GM06990 (cell line): ENCODE measurements around the gene KRT9.
"Not testable (repeated sequence)": the region's sequence is repeated elsewhere in the genome, so short reads cannot be mapped to it uniquely, and the experiment has no call there.

ENCODE experiments used
- DNase-seq: peaks from one replicate; pipeline ENCODE4 v3.0.0-alpha.2; 2011; ENCODE audit not compliant: insufficient read length; ENCODE audit errors: extremely low read depth
- H3K27me3 ChIP-seq: replicated peaks from 2 replicates; pipeline ENCODE4 v1.6.0; 2011; ENCODE audit warnings: low read length; ENCODE audit not compliant: control insufficient read depth, insufficient read depth
- H3K36me3 ChIP-seq: 2 replicates; pipeline ENCODE4 v1.5.1; 2011; ENCODE audit warnings: low read length; ENCODE audit not compliant: control insufficient read depth, insufficient read depth
- H3K4me3 ChIP-seq: replicated peaks from 2 replicates; pipeline ENCODE4 v1.5.1; 2011; ENCODE audit warnings: low read depth, mild to moderate bottlenecking, control low read depth, low read length
- TF ChIP-seq, protein P1 (sequence below): IDR thresholded peaks from 2 replicates; pipeline ENCODE4 v1.5.1; 2011; ENCODE audit warnings: low read length, control low read depth, mild to moderate bottlenecking, inconsistent platforms; ENCODE audit not compliant: insufficient read depth, poor library complexity, severe bottlenecking

Gene KRT9

DNA sequence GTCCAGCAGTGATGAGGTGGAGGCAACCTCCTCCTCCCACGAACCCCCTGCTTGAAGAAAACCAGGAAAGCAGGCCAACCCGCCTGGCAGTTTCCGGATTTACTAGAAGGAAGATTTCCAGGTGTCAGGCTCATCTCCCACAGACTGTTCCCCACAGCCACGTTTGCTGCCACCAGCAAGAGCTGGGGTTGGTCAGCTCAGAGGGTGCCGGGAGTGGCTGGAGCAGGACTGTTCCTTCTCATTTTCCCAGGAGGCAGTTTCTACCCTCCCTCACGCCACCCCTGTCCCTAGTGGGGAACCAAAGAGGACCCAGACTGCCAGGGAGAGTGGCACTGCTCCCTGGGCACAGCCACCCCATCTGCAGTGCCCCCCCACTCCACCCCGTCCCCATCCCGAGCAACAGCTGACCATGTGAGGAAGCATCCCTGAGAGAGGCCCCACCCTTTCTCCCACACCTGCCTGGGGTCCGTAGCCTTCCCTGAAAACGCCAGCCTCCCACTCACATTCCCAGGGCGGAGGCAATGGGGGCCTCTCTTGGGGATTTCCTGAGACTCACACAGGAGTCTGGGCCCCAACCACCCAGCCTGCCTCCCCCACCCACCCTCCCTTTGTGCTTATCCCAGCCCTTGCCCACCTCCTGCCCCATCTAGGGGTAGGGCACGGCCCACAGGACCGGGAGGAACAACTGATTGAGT is 46.6 kb upstream of the KRT9 start:
- no peaks in the 10 kb centered on the region for H3K36me3 ChIP-seq
- no peaks in the 10 kb centered on the region; the same call in 1 of the 2 replicates for H3K27me3 ChIP-seq
- no peak overlapping the region for H3K4me3 ChIP-seq
- TF ChIP-seq, protein P1, sequence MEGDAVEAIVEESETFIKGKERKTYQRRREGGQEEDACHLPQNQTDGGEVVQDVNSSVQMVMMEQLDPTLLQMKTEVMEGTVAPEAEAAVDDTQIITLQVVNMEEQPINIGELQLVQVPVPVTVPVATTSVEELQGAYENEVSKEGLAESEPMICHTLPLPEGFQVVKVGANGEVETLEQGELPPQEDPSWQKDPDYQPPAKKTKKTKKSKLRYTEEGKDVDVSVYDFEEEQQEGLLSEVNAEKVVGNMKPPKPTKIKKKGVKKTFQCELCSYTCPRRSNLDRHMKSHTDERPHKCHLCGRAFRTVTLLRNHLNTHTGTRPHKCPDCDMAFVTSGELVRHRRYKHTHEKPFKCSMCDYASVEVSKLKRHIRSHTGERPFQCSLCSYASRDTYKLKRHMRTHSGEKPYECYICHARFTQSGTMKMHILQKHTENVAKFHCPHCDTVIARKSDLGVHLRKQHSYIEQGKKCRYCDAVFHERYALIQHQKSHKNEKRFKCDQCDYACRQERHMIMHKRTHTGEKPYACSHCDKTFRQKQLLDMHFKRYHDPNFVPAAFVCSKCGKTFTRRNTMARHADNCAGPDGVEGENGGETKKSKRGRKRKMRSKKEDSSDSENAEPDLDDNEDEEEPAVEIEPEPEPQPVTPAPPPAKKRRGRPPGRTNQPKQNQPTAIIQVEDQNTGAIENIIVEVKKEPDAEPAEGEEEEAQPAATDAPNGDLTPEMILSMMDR: no peak
- DNase-seq: no peak

DNA sequence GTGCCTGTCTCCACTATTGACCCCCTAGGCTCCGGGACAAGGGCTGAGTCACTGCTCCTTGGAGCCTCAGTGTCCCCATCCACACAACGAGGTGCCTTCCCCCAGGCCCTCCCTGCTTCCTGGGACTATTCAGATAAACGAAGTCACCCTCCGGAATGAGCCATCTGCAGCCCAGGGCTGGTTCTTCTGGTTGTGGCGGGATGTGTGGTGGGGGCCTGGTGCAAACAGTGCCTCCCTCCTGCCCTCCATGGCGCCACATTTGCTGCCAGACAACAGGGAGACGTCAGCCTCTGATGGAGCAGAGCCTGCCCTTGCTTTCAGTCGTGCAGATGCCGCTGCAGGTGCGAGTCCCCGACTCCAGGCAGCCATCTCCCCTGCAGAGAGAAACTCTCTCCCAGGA is 45.8 kb upstream of the KRT9 start:
- no peak for DNase-seq
- Histone ChIP-seq H3K4me3 (no peak overlapping the region), H3K27me3 (no peaks in the 10 kb centered on the region; the same call in 1 of the 2 replicates), H3K36me3 (no peaks in the 10 kb centered on the region)
- TF ChIP-seq, protein P1: no peak

DNA sequence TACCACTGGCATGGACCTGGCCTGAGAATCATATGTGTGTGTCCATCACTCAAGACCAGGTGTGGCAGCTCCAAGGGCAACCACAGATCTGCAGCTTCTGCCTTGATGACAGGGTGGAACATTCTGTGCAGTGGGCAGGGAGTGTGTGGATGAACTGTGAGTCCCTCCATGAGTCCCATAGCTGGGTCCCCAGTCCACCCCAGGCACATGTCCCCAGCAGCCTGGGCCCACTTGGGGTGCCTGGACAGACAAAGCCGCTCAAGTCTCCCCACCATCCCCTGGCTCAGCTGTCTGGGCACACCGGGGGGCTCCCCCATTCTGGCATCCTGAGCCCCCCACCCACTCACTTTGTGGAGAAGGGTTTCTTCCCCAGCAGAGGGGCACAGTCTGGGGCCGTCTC is 45.3 kb upstream of the KRT9 start:
- Histone ChIP-seq H3K4me3 (no peak overlapping the region), H3K27me3 (no peaks in the 10 kb centered on the region; the same call in 1 of the 2 replicates), H3K36me3 (no peaks in the 10 kb centered on the region)
- TF ChIP-seq, protein P1: no peak
- no peak for DNase-seq

DNA sequence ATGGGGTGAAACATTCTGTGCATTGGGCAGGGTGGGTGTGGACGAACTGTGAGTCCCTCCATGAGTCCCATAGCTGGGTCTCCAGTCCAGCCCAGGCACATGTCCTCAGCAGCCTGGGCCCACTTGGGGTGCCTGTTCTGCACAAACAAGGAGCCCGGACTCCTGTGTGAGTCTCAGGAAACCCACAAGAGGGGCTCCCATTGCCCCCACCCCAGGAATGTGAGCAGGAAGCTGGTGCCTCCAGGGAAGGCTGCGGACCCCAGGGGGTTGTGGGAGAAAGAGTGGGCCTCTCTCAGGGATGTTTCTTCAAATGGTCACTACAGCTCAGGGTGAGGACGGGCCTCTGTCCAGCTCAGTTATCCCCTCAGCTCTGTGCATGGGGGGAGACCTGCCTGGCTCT is 44.6 kb upstream of the KRT9 start:
- not testable (repeated sequence) for H3K27me3 ChIP-seq, H3K4me3 ChIP-seq, H3K36me3 ChIP-seq, DNase-seq

DNA sequence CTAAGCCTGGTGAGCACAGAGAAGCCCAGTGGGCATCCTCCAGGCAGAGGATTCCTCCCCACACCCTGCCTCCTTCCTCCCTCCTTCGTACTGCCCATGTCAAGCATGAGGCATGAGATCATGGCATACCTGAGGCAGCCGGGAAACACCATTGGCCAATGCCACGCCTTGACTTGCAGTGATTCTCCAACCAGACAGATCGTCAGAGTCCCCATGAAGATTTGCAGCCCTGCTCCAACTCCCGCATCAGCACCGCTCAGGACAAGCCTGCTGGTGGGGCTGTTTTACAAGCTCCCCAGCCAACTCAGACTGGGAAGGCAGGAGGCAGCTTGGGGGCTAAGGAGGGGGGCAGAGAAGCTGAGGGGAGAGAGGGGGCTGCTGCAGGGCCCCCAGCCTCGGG is 43.6 kb upstream of the KRT9 start:
- no peak overlapping the region for H3K4me3 ChIP-seq
- DNase-seq: no peak

DNA sequence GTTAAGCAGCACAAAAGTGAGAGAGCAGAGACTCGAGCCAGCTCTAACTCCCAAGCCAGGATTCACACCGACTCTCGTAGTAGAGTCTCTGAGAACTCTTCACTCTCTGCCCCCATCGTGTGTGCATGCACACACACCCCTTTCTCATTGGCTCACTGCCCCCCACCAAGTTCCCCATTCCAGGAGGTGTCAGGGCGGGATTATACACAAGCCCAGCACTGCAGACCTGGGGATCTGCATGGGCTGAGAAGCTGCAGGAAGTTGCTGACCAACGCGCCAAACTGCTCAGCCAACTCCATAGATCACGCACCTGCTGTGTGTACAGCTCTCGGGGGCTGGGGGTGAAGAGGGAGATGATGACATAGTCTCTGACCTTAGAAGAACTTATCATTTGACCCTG is 42.9 kb upstream of the KRT9 start:
- H3K36me3 ChIP-seq, H3K27me3 ChIP-seq, H3K4me3 ChIP-seq, DNase-seq: not testable (repeated sequence)

More for the DNA sequence above, 43.6 kb upstream of the KRT9 start:
- TF ChIP-seq, protein P1: no peak
- no peaks in the 10 kb centered on the region; the same call in 1 of the 2 replicates for H3K27me3 ChIP-seq
- H3K36me3 ChIP-seq: no peaks in the 10 kb centered on the region

DNA sequence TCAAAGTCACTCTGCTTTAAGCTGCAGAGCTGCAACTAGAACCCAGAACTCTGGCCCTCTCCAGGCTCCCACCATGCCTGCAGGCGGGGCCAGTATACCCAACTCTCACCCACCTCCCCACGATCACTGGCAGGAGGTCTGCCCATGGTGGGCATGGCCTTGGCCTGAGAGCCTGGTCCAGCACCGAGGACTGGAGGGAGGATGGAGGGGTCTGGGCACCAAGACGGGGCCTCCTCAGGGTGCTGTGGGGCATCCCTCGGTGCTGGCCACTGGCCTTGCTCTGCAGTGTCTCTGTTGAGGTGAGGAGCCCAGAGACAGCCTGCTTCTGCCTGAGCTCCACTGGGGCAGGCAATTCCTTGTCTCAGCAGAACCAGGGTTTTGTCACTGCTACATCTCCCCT is 42.2 kb upstream of the KRT9 start:
- TF ChIP-seq, protein P1: no peak
- Histone ChIP-seq H3K27me3 (no peaks in the 10 kb centered on the region; the same call in 1 of the 2 replicates), H3K4me3 (no peak overlapping the region), H3K36me3 (no peaks in the 10 kb centered on the region)
- no peak for DNase-seq
